IPS-18a (cell line): Measurements from ENCODE around the gene KCNJ14.
A peak's percentile ranks its signal among the peaks of the same experiment; 100 is the strongest.

Experiments
- H3K27ac ChIP-seq: one replicate; pipeline ENCODE4 v1.5.1; 2013; ENCODE audit warnings: low read length
- H3K27me3 ChIP-seq: one replicate; pipeline ENCODE4 v1.6.1; 2013; ENCODE audit warnings: mild to moderate bottlenecking, low read length; ENCODE audit not compliant: control insufficient read depth, insufficient read depth
- H3K36me3 ChIP-seq: one replicate; pipeline ENCODE4 v1.6.1; 2013; ENCODE audit warnings: low read depth, low read length; ENCODE audit not compliant: control insufficient read depth
- H3K4me1 ChIP-seq: one replicate; pipeline ENCODE4 v1.6.1; 2013; ENCODE audit warnings: low read depth, low read length; ENCODE audit not compliant: control insufficient read depth
- H3K4me3 ChIP-seq: one replicate; pipeline ENCODE4 v1.5.1; 2013; ENCODE audit warnings: low read length
- H3K9ac ChIP-seq: one replicate; pipeline ENCODE4 v1.6.1; 2013; ENCODE audit warnings: mild to moderate bottlenecking, low read length, moderate library complexity
- H3K9me3 ChIP-seq: one replicate; pipeline ENCODE4 v1.6.1; 2013; ENCODE audit warnings: low read depth, low read length; ENCODE audit not compliant: control insufficient read depth

The KCNJ14 gene

GRCh38 chr19:48455171-48455907, at the start of gene KCNJ14:
KCNJ14 (plus strand) TSS chr19:48455574; CDS start chr19:48461725, 6,151 bp downstream.
- H3K36me3 ChIP-seq: peaks cover 54% of the 10 kb centered on the region
- H3K9me3 ChIP-seq: no peaks in the 10 kb centered on the region
- no peaks in the 10 kb centered on the region for H3K4me1 ChIP-seq
- no peak within 1 kb of the TSS for H3K9ac ChIP-seq
- H3K4me3 ChIP-seq: no peak within 1 kb of the TSS
- no peaks in the 10 kb centered on the region for H3K27me3 ChIP-seq
- H3K27ac ChIP-seq: no peak within 1 kb of the TSS

- H3K9me3 ChIP-seq: no peaks in the 10 kb centered on the region
- no peaks in the 10 kb centered on the region for H3K27me3 ChIP-seq
- no peak overlapping the region for H3K9ac ChIP-seq
- H3K27ac ChIP-seq: no peak overlapping the region
- H3K4me3 ChIP-seq: no peak overlapping the region
- peaks cover 14% of the 10 kb centered on the region for H3K4me1 ChIP-seq
- H3K36me3 ChIP-seq: no peaks in the 10 kb centered on the region
Observed at GRCh38 chr19:48405850-48406249, 49.5 kb upstream of the KCNJ14 start.

- Histone ChIP-seq H3K4me1 (peaks cover 6% of the 10 kb centered on the region), H3K9ac (peak overlapping the region; percentile 32), H3K27me3 (no peaks in the 10 kb centered on the region), H3K36me3 (no peaks in the 10 kb centered on the region), H3K9me3 (no peaks in the 10 kb centered on the region), H3K27ac (no peak overlapping the region), H3K4me3 (peak overlapping the region; percentile 59)
Observed at GRCh38 chr19:48413879-48414587, 41.3 kb upstream of the KCNJ14 start.

- Histone ChIP-seq H3K9ac (no peak overlapping the region), H3K4me3 (no peak overlapping the region), H3K27me3 (no peaks in the 10 kb centered on the region), H3K27ac (no peak overlapping the region), H3K4me1 (peaks cover 6% of the 10 kb centered on the region), H3K36me3 (no peaks in the 10 kb centered on the region), H3K9me3 (no peaks in the 10 kb centered on the region)
Observed at GRCh38 chr19:48415395-48415794, 40.0 kb upstream of the KCNJ14 start.

- Histone ChIP-seq H3K9me3 (no peaks in the 10 kb centered on the region), H3K9ac (no peak overlapping the region), H3K4me1 (peaks cover 6% of the 10 kb centered on the region), H3K27ac (no peak overlapping the region), H3K27me3 (no peaks in the 10 kb centered on the region), H3K4me3 (no peak overlapping the region), H3K36me3 (no peaks in the 10 kb centered on the region)
Observed at GRCh38 chr19:48415806-48416221, 39.6 kb upstream of the KCNJ14 start.

GRCh38 chr19:48417421-48417820, 38.0 kb upstream of the KCNJ14 start:
- peaks cover 6% of the 10 kb centered on the region for H3K4me1 ChIP-seq

GRCh38 chr19:48418317-48419064, 36.9 kb upstream of the KCNJ14 start:
- Histone ChIP-seq H3K27ac (no peak overlapping the region), H3K4me1 (peaks cover 6% of the 10 kb centered on the region), H3K9ac (no peak overlapping the region), H3K4me3 (no peak overlapping the region), H3K36me3 (no peaks in the 10 kb centered on the region), H3K9me3 (no peaks in the 10 kb centered on the region), H3K27me3 (no peaks in the 10 kb centered on the region)

More at GRCh38 chr19:48417421-48417820, 38.0 kb upstream of the KCNJ14 start:
- Histone ChIP-seq H3K9ac (no peak overlapping the region), H3K4me3 (no peak overlapping the region), H3K27ac (no peak overlapping the region), H3K9me3 (no peaks in the 10 kb centered on the region), H3K36me3 (no peaks in the 10 kb centered on the region), H3K27me3 (no peaks in the 10 kb centered on the region)

- H3K4me3 ChIP-seq: peak overlapping the region; percentile 22
- no peaks in the 10 kb centered on the region for H3K36me3 ChIP-seq
- H3K27me3 ChIP-seq: no peaks in the 10 kb centered on the region
- H3K27ac ChIP-seq: no peak overlapping the region
- no peak overlapping the region for H3K9ac ChIP-seq
- no peaks in the 10 kb centered on the region for H3K4me1 ChIP-seq
- H3K9me3 ChIP-seq: no peaks in the 10 kb centered on the region
Observed at GRCh38 chr19:48419158-48419920, 36.0 kb upstream of the KCNJ14 start.

GRCh38 chr19:48421548-48421947, 33.8 kb upstream of the KCNJ14 start:
- Histone ChIP-seq H3K9ac (no peak overlapping the region), H3K4me1 (peaks cover 4% of the 10 kb centered on the region), H3K27me3 (no peaks in the 10 kb centered on the region), H3K4me3 (no peak overlapping the region), H3K36me3 (no peaks in the 10 kb centered on the region), H3K9me3 (no peaks in the 10 kb centered on the region), H3K27ac (no peak overlapping the region)

GRCh38 chr19:48424694-48425219, 30.6 kb upstream of the KCNJ14 start:
- Histone ChIP-seq H3K27ac (peak overlapping the region; percentile 52), H3K4me3 (no peak overlapping the region), H3K27me3 (no peaks in the 10 kb centered on the region), H3K36me3 (no peaks in the 10 kb centered on the region), H3K9me3 (no peaks in the 10 kb centered on the region), H3K4me1 (peaks cover 4% of the 10 kb centered on the region), H3K9ac (peak overlapping the region; percentile 50)

GRCh38 chr19:48428670-48429069, 26.7 kb upstream of the KCNJ14 start:
- Histone ChIP-seq H3K36me3 (no peaks in the 10 kb centered on the region), H3K9ac (no peak overlapping the region), H3K27ac (no peak overlapping the region), H3K27me3 (no peaks in the 10 kb centered on the region), H3K4me3 (no peak overlapping the region), H3K9me3 (no peaks in the 10 kb centered on the region), H3K4me1 (peaks cover 4% of the 10 kb centered on the region)
